ENCODE data around the gene MAP1LC3B2.

Gene MAP1LC3B2

GRCh38 chr12:116610971-116611541 is 51.9 kb downstream of the MAP1LC3B2 start:
- H3K27ac ChIP-seq = no peak overlapping the region
- no peak for DNase-seq (ENCODE audit: low spot score)
- CTCF ChIA-PET = no interaction called here
- no peak for TF ChIP-seq CTCF (conservative IDR thresholded peaks at IDR 0.05; ENCODE audit: low read depth)
- POLR2A ChIA-PET (ENCODE audit: low non-redundant PET) = no interaction called here

- no peak overlapping the region for H3K27ac ChIP-seq
- POLR2A ChIA-PET (ENCODE audit: low non-redundant PET) = no interaction called here
- no peak for TF ChIP-seq CTCF (conservative IDR thresholded peaks at IDR 0.05; ENCODE audit: low read depth)
- CTCF ChIA-PET = no interaction called here
- no peak for DNase-seq (ENCODE audit: low spot score)
Observed at GRCh38 chr12:116612436-116612835, 53.3 kb downstream of the MAP1LC3B2 start.

- POLR2A ChIA-PET (ENCODE audit: low non-redundant PET) = no interaction called here
- CTCF ChIA-PET = no interaction called here
- no peak overlapping the region for H3K27ac ChIP-seq
- no peak for DNase-seq (ENCODE audit: low spot score)
- TF ChIP-seq CTCF (conservative IDR thresholded peaks at IDR 0.05; ENCODE audit: low read depth) = no peak
Observed at GRCh38 chr12:116613256-116613655, 54.1 kb downstream of the MAP1LC3B2 start.

GRCh38 chr12:116614194-116614915 is 55.2 kb downstream of the MAP1LC3B2 start:
- H3K27ac ChIP-seq = no peak overlapping the region
- no peak for TF ChIP-seq CTCF (conservative IDR thresholded peaks at IDR 0.05; ENCODE audit: low read depth)
- no peak for DNase-seq (ENCODE audit: low spot score)
- ChIA-PET POLR2A (ENCODE audit: low non-redundant PET) (no interaction called here), CTCF (interaction anchor here (0.6 to 1.1 kb wide), 4 partner anchors 69 to 616 kb away, joined by 3 to 5 read pairs (median 4); no protein-coding TSS in a partner anchor)

GRCh38 chr12:116615141-116615861 is 56.1 kb downstream of the MAP1LC3B2 start:
- CTCF ChIA-PET = interaction anchor here (0.6 to 0.8 kb wide), 3 partner anchors 70 to 617 kb away, joined by 3 to 5 read pairs (median 4); no protein-coding TSS in a partner anchor
- H3K27ac ChIP-seq = no peak overlapping the region
- TF ChIP-seq CTCF (conservative IDR thresholded peaks at IDR 0.05; ENCODE audit: low read depth) = no peak
- DNase-seq (ENCODE audit: low spot score) = no peak
- POLR2A ChIA-PET (ENCODE audit: low non-redundant PET) = no interaction called here

- no peak overlapping the region for H3K27ac ChIP-seq
- TF ChIP-seq CTCF (conservative IDR thresholded peaks at IDR 0.05; ENCODE audit: low read depth) = no peak
- CTCF ChIA-PET = no interaction called here
- POLR2A ChIA-PET (ENCODE audit: low non-redundant PET) = no interaction called here
- no peak for DNase-seq (ENCODE audit: low spot score)
Observed at GRCh38 chr12:116616536-116617248, 57.5 kb downstream of the MAP1LC3B2 start.

All from RWPE1 (cell line).